Heart left ventricle (tissue), 16 donors: ENCODE results near the gene SORL1. TPM values are rescaled to one million over a fixed set of nuclear protein-coding genes. Genes with fewer than 3 reads are reported as not detected.

Source experiments
- ATAC-seq, 4 donors: fragments of 200-7000 bp; cut with Tn5 transposase; one replicate each; pipeline ENCODE4 v1.9.1; 2020 to 2022; ENCODE audit warnings: moderate library complexity in 4 of 4, mild to moderate bottlenecking in 3 of 4, moderate number of reproducible peaks in 1 of 4
- DNase-seq, 5 donors: peaks; one replicate each; pipeline ENCODE4 v3.0.0-alpha.2; 2020
- H3K27ac ChIP-seq, 12 donors: fragments of 200-600 bp; sonication (generic) in 4 of 12; one replicate each; pipeline versions ENCODE4 v1.5.0 to v1.8.0; 2016 to 2022; ENCODE audit warnings: mild to moderate bottlenecking in 2 of 12
- H3K27me3 ChIP-seq, 9 donors: fragments of 200-600 bp; sonication (generic) in 2 of 9; one replicate each; pipeline versions ENCODE4 v1.5.1 to v1.8.0; 2016 to 2022; ENCODE audit warnings: mild to moderate bottlenecking in 3 of 9
- H3K36me3 ChIP-seq, 9 donors: fragments of 200-600 bp; sonication (generic) in 2 of 9; one replicate each; pipeline versions ENCODE4 v1.5.0 to v1.8.0; 2018 to 2022; ENCODE audit warnings: mild to moderate bottlenecking in 2 of 9
- H3K4me1 ChIP-seq, 12 donors: fragments of 200-600 bp; sonication (generic) in 4 of 12; one replicate each; pipeline versions ENCODE4 v1.5.0 to v1.8.0; 2016 to 2022; ENCODE audit warnings: mild to moderate bottlenecking in 3 of 12
- H3K4me3 ChIP-seq, 12 donors: fragments of 200-600 bp; sonication (generic) in 4 of 12; one replicate each; pipeline versions ENCODE4 v1.5.0 to v1.8.0; 2017 to 2022; ENCODE audit warnings: mild to moderate bottlenecking in 9 of 12, moderate library complexity in 4 of 12
- H3K9me3 ChIP-seq, 12 donors: fragments of 200-600 bp; sonication (generic) in 4 of 12; one replicate each; pipeline versions ENCODE4 v1.5.0 to v1.8.0; 2016 to 2022; ENCODE audit warnings: mild to moderate bottlenecking in 1 of 12
- CTCF ChIP-seq, 12 donors: fragments of 200-600 bp; sonication (generic) in 4 of 12; IDR thresholded peaks; one replicate each; pipeline versions ENCODE4 v1.5.0 to v1.8.0; 2018 to 2022; ENCODE audit warnings: antibody characterized with exemption in 12 of 12, mild to moderate bottlenecking in 5 of 12
- POLR2A ChIP-seq, 2 donors: fragments of 450-650 bp; IDR thresholded peaks; one replicate each; pipeline ENCODE4 v1.6.1; 2017; ENCODE audit warnings: antibody characterized with exemption in 2 of 2, mild to moderate bottlenecking in 2 of 2, moderate library complexity in 2 of 2
- WGBS, 4 donors: extraction: QIAGEN DNeasy Blood & Tissue Kit in 2 of 4; methylation state at CpG; one replicate each; pipeline versions ENCODE4 v1.1.5 to v1.1.7; 2013 to 2018; 5-methylcytosine and 5-hydroxymethylcytosine counted together
- intact Hi-C, 10 donors: fragments of 100-400 bp; cut with DNase I; formaldehyde crosslinking; loops; one replicate each; pipeline versions ENCODE4 v1.11.1 to v1.14.2; 2022
- polyA plus RNA-seq, 2 donors: library from polyadenylated mRNA; stranded (reverse); fragments of 200-250 nt; gene quantifications; one replicate each; pipeline ENCODE4 v1.2.3, GENCODE V29; 2013
- total RNA-seq, 9 donors: library from RNA; depleted of rRNA in 2 of 9; stranded (reverse); fragments of >200 nt in 2 of 9; fragmentation: NEBNext Ultra II Directional in 3 of 9; extraction: Animal tissue kit (Norgen Biotek cat#: 25700) in 3 of 9; gene quantifications; one replicate each; pipeline versions ENCODE4 v1.1.0 to v1.2.4, GENCODE V29; 2016 to 2023
- donor health status: ischemic (EF 13 %, LVEDD 7.1; RV severe dilation, severe dysfunction).
- donor health status: healthy with polysubstance abuse.
- donor health status: DM: no; HTN: yes; CAD: no.
- donor health status: DM: no; HTN: no; CAD: no.
- donor health status: ischemic (EF 25% LVEDD 6.9; RV normal size, moderate dysfunction).
- donor health status: ischemic (EF 25% LVEDD 5.7; RV mildly dilated, moderate dysfunction).
- donor health status: healthy.
- donor health status: DM: yes; HTN: yes; CAD: no.
- donor health status: ischemic (EF 35%, LVEDD 5.7; RV mildly dilated, moderate dysfunction).
- donor health status: nonischemic (EF 11% LVEDD 7.7; RV severe dilation, severe dysfunction).
- donor health status: DM: yes; HTN: yes; CAD: no.
- donor health status: PGD.
- donor health status: ischemic (EF 29% LVEDD 5.4; RV normal size, mild dysfunction).
- donor health status: nonischemic (EF 23%, LVEDD 6.1; RV moderate dilation, normal function).

The SORL1 gene
- total and polyA plus RNA-seq, 11 donors: 0.72 to 20.5 (median 5.2) TPM

GRCh38 chr11:121655537-121656327 lies 203.6 kb downstream of the SORL1 start:
- ATAC-seq (peak; percentile 90 to 96 (median 94)), DNase-seq (peak; percentile 87 to 93 (median 91))
- peak overlapping the region; percentile 12 to 62 (median 50) for H3K4me3 ChIP-seq
- peaks cover 0 to 21% (median 12%) of the 10 kb centered on the region in 12 donors for H3K4me1 ChIP-seq
- intact Hi-C loops: loop anchor here (1.0 to 10.0 kb wide), 22 partner anchors 45 to 852 kb away; no protein-coding TSS in a partner anchor
- peak overlapping the region; percentile 82 to 96 (median 93) for H3K27ac ChIP-seq
- H3K9me3 ChIP-seq: no peaks in the 10 kb centered on the region
- H3K36me3 ChIP-seq: no peaks in the 10 kb centered on the region
- 0 to 1% (median 1%) methylated on average over 44 of the region's 44 CpGs for WGBS, 4 donors
- no peaks in the 10 kb centered on the region for H3K27me3 ChIP-seq
- TF ChIP-seq POLR2A (IDR thresholded peaks at IDR 0.05) (no peak), CTCF (IDR thresholded peaks at IDR 0.05) (peak; percentile 76 to 89 (median 84))

- H3K4me3 ChIP-seq: peak overlapping the region in 9 of 12 donors; percentile 44 to 62 (median 52)
- TF ChIP-seq POLR2A (IDR thresholded peaks at IDR 0.05) (no peak), CTCF (IDR thresholded peaks at IDR 0.05) (peak in 1 of 12 donors; percentile 8)
- H3K27ac ChIP-seq: peak overlapping the region; percentile 82 to 96 (median 93)
- intact Hi-C loops: loop anchor here (1.0 to 10.0 kb wide), 20 partner anchors 44 to 851 kb away; no protein-coding TSS in a partner anchor
- WGBS, 4 donors: 66 to 76% (median 67%) methylated on average over 17 to 19 of the region's 19 CpGs
- no peaks in the 10 kb centered on the region for H3K27me3 ChIP-seq
- no peaks in the 10 kb centered on the region for H3K9me3 ChIP-seq
- DNase-seq (no peak), ATAC-seq (no peak)
- peaks cover 0 to 21% (median 12%) of the 10 kb centered on the region in 12 donors for H3K4me1 ChIP-seq
- H3K36me3 ChIP-seq: no peaks in the 10 kb centered on the region
Measured at GRCh38 chr11:121656328-121657090, 204.4 kb downstream of the SORL1 start.

GRCh38 chr11:121657146-121657545 lies 205.0 kb downstream of the SORL1 start:
- Histone ChIP-seq H3K36me3 (no peaks in the 10 kb centered on the region), H3K4me1 (peaks cover 0 to 21% (median 12%) of the 10 kb centered on the region in 12 donors), H3K27ac (peak overlapping the region in 9 of 12 donors; percentile 88 to 96 (median 93)), H3K9me3 (no peaks in the 10 kb centered on the region), H3K27me3 (no peaks in the 10 kb centered on the region), H3K4me3 (no peak overlapping the region)
- intact Hi-C loops: loop anchor here (2.0 to 10.0 kb wide), 16 partner anchors 44 to 850 kb away; no protein-coding TSS in a partner anchor
- no peak for ATAC-seq
- 83 to 93% (median 88%) methylated on average over 6 of the region's 6 CpGs for WGBS, 4 donors
- TF ChIP-seq CTCF (IDR thresholded peaks at IDR 0.05) (no peak), POLR2A (IDR thresholded peaks at IDR 0.05) (no peak)
- DNase-seq: no peak
